Astrocyte (in vitro differentiated cells and primary cell): Measurements from ENCODE around the gene ZNF619.

ENCODE experiments used
- EZH2 ChIP-seq: IDR thresholded peaks from 2 replicates; pipeline ENCODE4 v1.6.1; 2012; ENCODE audit warnings: mild to moderate bottlenecking, low read length, inconsistent platforms; ENCODE audit not compliant: insufficient read depth
- TF ChIP-seq, protein P1 (sequence below): IDR thresholded peaks from 2 replicates; pipeline ENCODE4 v1.5.1; 2011; ENCODE audit warnings: low read depth, mild to moderate bottlenecking, inconsistent platforms, low read length, moderate library complexity; ENCODE audit not compliant: insufficient read depth

- TF ChIP-seq, protein P1, sequence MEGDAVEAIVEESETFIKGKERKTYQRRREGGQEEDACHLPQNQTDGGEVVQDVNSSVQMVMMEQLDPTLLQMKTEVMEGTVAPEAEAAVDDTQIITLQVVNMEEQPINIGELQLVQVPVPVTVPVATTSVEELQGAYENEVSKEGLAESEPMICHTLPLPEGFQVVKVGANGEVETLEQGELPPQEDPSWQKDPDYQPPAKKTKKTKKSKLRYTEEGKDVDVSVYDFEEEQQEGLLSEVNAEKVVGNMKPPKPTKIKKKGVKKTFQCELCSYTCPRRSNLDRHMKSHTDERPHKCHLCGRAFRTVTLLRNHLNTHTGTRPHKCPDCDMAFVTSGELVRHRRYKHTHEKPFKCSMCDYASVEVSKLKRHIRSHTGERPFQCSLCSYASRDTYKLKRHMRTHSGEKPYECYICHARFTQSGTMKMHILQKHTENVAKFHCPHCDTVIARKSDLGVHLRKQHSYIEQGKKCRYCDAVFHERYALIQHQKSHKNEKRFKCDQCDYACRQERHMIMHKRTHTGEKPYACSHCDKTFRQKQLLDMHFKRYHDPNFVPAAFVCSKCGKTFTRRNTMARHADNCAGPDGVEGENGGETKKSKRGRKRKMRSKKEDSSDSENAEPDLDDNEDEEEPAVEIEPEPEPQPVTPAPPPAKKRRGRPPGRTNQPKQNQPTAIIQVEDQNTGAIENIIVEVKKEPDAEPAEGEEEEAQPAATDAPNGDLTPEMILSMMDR = peak; percentile 18
- TF ChIP-seq EZH2 = no peak
Measured at GRCh38 chr3:40505599-40506462, 28.9 kb downstream of the ZNF619 start, which contains the start of gene ZNF620.
